ENCODE measurements around the gene SH3GL2. TPM values are rescaled to one million over a fixed set of nuclear protein-coding genes. Genes with fewer than 3 reads are reported as not detected.

SH3GL2 gene
- total and polyA plus RNA-seq, 10 donors = 0.02 TPM; not detected in 9

- no peak for TF ChIP-seq CTCF (IDR thresholded peaks at IDR 0.05 in 8 of 11, conservative IDR thresholded peaks at IDR 0.05 in 3 of 11)
- TF ChIP-seq POLR2AphosphoS5 (IDR thresholded peaks at IDR 0.05) = no peak
- TF ChIP-seq POLR2A (IDR thresholded peaks at IDR 0.05) = no peak
- no peak for DNase-seq
- no peaks in the 10 kb centered on the region for H3K27me3 ChIP-seq (replicated peaks in 1 of 7)
- no peak overlapping the region for H3K4me3 ChIP-seq
- no peaks in the 10 kb centered on the region for H3K4me1 ChIP-seq
- no peaks in the 10 kb centered on the region for H3K9me3 ChIP-seq
- no peaks in the 10 kb centered on the region for H3K36me3 ChIP-seq
- H3K27ac ChIP-seq = no peak overlapping the region
- intact Hi-C loops (cut with DNase I; ENCODE audit: low total_unique reads) = no loop called here
- WGBS, 5 donors = 29 to 40% (median 33%) methylated on average over 3 of the region's 3 CpGs
Observed at GRCh38 chr9:17776735-17777134, 197.9 kb downstream of the SH3GL2 start.

GRCh38 chr9:17777465-17777864 lies 198.6 kb downstream of the SH3GL2 start:
- no peak for DNase-seq
- no peaks in the 10 kb centered on the region for H3K27me3 ChIP-seq (replicated peaks in 1 of 7)
- WGBS, 5 donors = 62 to 87% (median 72%) methylated on average over 3 of the region's 3 CpGs
- no peaks in the 10 kb centered on the region for H3K4me1 ChIP-seq
- H3K36me3 ChIP-seq = no peaks in the 10 kb centered on the region
- no peak overlapping the region for H3K27ac ChIP-seq
- intact Hi-C loops (cut with DNase I; ENCODE audit: low total_unique reads) = no loop called here
- TF ChIP-seq POLR2A (IDR thresholded peaks at IDR 0.05) (no peak), CTCF (IDR thresholded peaks at IDR 0.05 in 8 of 11, conservative IDR thresholded peaks at IDR 0.05 in 3 of 11) (no peak), POLR2AphosphoS5 (IDR thresholded peaks at IDR 0.05) (no peak)
- no peak overlapping the region for H3K4me3 ChIP-seq
- no peaks in the 10 kb centered on the region for H3K9me3 ChIP-seq

- no peak for TF ChIP-seq CTCF (IDR thresholded peaks at IDR 0.05 in 8 of 11, conservative IDR thresholded peaks at IDR 0.05 in 3 of 11)
- no peak for TF ChIP-seq POLR2AphosphoS5 (IDR thresholded peaks at IDR 0.05)
- H3K27me3 ChIP-seq (replicated peaks in 1 of 7) = no peaks in the 10 kb centered on the region
- H3K4me3 ChIP-seq = no peak overlapping the region
- H3K36me3 ChIP-seq = no peaks in the 10 kb centered on the region
- H3K27ac ChIP-seq = no peak overlapping the region
- intact Hi-C loops (cut with DNase I; ENCODE audit: low total_unique reads) = no loop called here
- no peaks in the 10 kb centered on the region for H3K9me3 ChIP-seq
- DNase-seq = no peak
- WGBS, 5 donors = 86 to 94% (median 90%) methylated on average over 6 of the region's 6 CpGs
- H3K4me1 ChIP-seq = no peaks in the 10 kb centered on the region
Observed at GRCh38 chr9:17782430-17783149, 203.7 kb downstream of the SH3GL2 start.

- Histone ChIP-seq H3K4me3 (no peak overlapping the region), H3K36me3 (no peaks in the 10 kb centered on the region), H3K27me3 (replicated peaks in 1 of 7) (no peaks in the 10 kb centered on the region), H3K9me3 (no peaks in the 10 kb centered on the region), H3K27ac (no peak overlapping the region), H3K4me1 (no peaks in the 10 kb centered on the region)
- 33 to 64% (median 50%) methylated on average over 1 of the region's 1 CpG for WGBS, 5 donors
- intact Hi-C loops (cut with DNase I; ENCODE audit: low total_unique reads) = no loop called here
- no peak for DNase-seq
- no peak for TF ChIP-seq POLR2AphosphoS5 (IDR thresholded peaks at IDR 0.05)
- no peak for TF ChIP-seq CTCF (IDR thresholded peaks at IDR 0.05 in 8 of 11, conservative IDR thresholded peaks at IDR 0.05 in 3 of 11)
- no peak for TF ChIP-seq POLR2A (IDR thresholded peaks at IDR 0.05)
Observed at GRCh38 chr9:17783227-17783626, 204.4 kb downstream of the SH3GL2 start.
